ENCODE data around the gene PRELID2.
"Not testable (repeated sequence)": the region's sequence is repeated elsewhere in the genome, so short reads cannot be mapped to it uniquely, and the experiment has no call there.

Gene PRELID2

GRCh38 chr5:145834917-145835847, at the start of gene PRELID2:
TSS of gene PRELID2 (minus strand) at chr5:145835342. CDS start at chr5:145835251, 91 bp downstream.
- no peak for DNase-seq (ENCODE audit: low read depth)

- no peak for DNase-seq (ENCODE audit: low read depth)
These were observed 39.6 kb upstream of the PRELID2 start for GRCh38 chr5:145874765-145875164.

GRCh38 chr5:145872914-145873313, 37.8 kb upstream of the PRELID2 start, which contains the start of gene GRXCR2:
TSS of gene GRXCR2 (minus strand) at chr5:145873014. CDS start at chr5:145872968, 46 bp downstream.
- no peak for DNase-seq (ENCODE audit: low read depth)

- DNase-seq (ENCODE audit: low read depth) = no peak
These were observed 37.3 kb upstream of the PRELID2 start for GRCh38 chr5:145872486-145872885.

- no peak for DNase-seq (ENCODE audit: low read depth)
These were observed 34.6 kb upstream of the PRELID2 start for GRCh38 chr5:145869753-145870152.

- no peak for DNase-seq (ENCODE audit: low read depth)
These were observed 32.7 kb upstream of the PRELID2 start for GRCh38 chr5:145867806-145868205.

- not testable (repeated sequence) for DNase-seq (ENCODE audit: low read depth)
These were observed 29.3 kb upstream of the PRELID2 start for GRCh38 chr5:145864432-145864831.

GRCh38 chr5:145863003-145863402, 27.9 kb upstream of the PRELID2 start:
- DNase-seq (ENCODE audit: low read depth) = no peak

GRCh38 chr5:145859897-145860296, 24.8 kb upstream of the PRELID2 start:
- DNase-seq (ENCODE audit: low read depth) = no peak

GRCh38 chr5:145859453-145859852, 24.3 kb upstream of the PRELID2 start:
- DNase-seq (ENCODE audit: low read depth) = no peak

- no peak for DNase-seq (ENCODE audit: low read depth)
These were observed 23.8 kb upstream of the PRELID2 start for GRCh38 chr5:145858959-145859358.

- DNase-seq (ENCODE audit: low read depth) = no peak
These were observed 21.2 kb upstream of the PRELID2 start for GRCh38 chr5:145856285-145856818.

GRCh38 chr5:145855763-145856267, 20.7 kb upstream of the PRELID2 start:
- DNase-seq (ENCODE audit: low read depth) = no peak

GRCh38 chr5:145854651-145855258, 19.6 kb upstream of the PRELID2 start:
- no peak for DNase-seq (ENCODE audit: low read depth)

GRCh38 chr5:145853781-145854376, 18.7 kb upstream of the PRELID2 start:
- no peak for DNase-seq (ENCODE audit: low read depth)

- no peak for DNase-seq (ENCODE audit: low read depth)
These were observed 17.8 kb upstream of the PRELID2 start for GRCh38 chr5:145852990-145853389.

- DNase-seq (ENCODE audit: low read depth) = no peak
These were observed 13.7 kb upstream of the PRELID2 start for GRCh38 chr5:145848854-145849253.

GRCh38 chr5:145847499-145848497, 12.7 kb upstream of the PRELID2 start:
- peak; percentile 77 for DNase-seq (ENCODE audit: low read depth)

GRCh38 chr5:145846081-145846480, 10.9 kb upstream of the PRELID2 start:
- no peak for DNase-seq (ENCODE audit: low read depth)

- no peak for DNase-seq (ENCODE audit: low read depth)
These were observed 6.2 kb upstream of the PRELID2 start for GRCh38 chr5:145841299-145841698.

Measured in non-pigmented ciliary epithelial cell (primary cell).